HepG2 (cell line): ENCODE measurements around the gene NODAL.

Source experiments
- ATF3 ChIP-seq: sonication (generic); formaldehyde crosslinking; IDR thresholded peaks from 2 replicates; pipeline ENCODE4 v1.4.0; 2020; ENCODE audit warnings: missing genetic modification reagents
- JDP2 ChIP-seq: sonication (generic); formaldehyde crosslinking; IDR thresholded peaks from 2 replicates; pipeline ENCODE4 v1.8.1; 2022; ENCODE audit warnings: missing genetic modification reagents, borderline replicate concordance
- POLR2A ChIP-seq, 2 experiments: IDR thresholded peaks; 2 replicates each; pipeline ENCODE4 v1.6.1; 2011; ENCODE audit warnings: low read depth in 2 of 2, low read length in 2 of 2, mild to moderate bottlenecking in 1 of 2, moderate library complexity in 1 of 2; ENCODE audit not compliant: insufficient read depth in 1 of 2
- SIX1 ChIP-seq: sonication (generic); formaldehyde crosslinking; IDR thresholded peaks from 2 replicates; pipeline ENCODE4 v1.4.0; 2020; ENCODE audit warnings: missing genetic modification reagents, borderline replicate concordance

DNA sequence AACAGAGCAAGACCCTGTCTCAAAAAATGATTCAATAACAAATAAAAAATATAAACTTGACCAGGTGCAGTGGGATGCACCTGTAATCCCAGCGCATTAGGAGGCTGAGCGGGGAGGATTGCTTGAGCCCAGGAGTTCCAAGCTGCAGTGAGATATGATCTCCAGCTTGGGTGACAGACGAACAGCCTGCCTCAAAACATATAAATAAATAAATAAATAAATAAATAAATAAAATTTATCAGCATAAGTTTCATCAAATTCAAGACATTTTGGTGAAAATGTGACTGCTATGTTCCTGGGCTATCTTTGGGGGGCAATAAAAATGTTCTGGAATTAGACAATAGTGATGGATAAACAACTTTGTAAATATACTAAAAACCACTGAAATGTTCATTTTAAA, 42.3 kb downstream of the NODAL start:
- TF ChIP-seq ATF3 = no peak
- TF ChIP-seq SIX1 (CRISPR knock-in tag) = no peak
- no peak for TF ChIP-seq JDP2 (CRISPR knock-in tag)
- TF ChIP-seq POLR2A (IDR thresholded peaks at IDR 0.05; ENCODE audit: insufficient read depth in 1 of 2, low read depth in 2 of 2, low read length in 2 of 2) = no peak
